Ovary (tissue), 3 donors: ENCODE data around the gene N4BP2L1.

Experiments used
- CTCF ChIP-seq, 3 donors: fragments of 450-650 bp in 2 of 3; fragments of 200-600 bp in 1 of 3; IDR thresholded peaks; one replicate each; pipeline versions ENCODE4 v1.5.1 to v1.8.0; 2016 to 2022; ENCODE audit warnings: antibody characterized with exemption in 3 of 3, mild to moderate bottlenecking in 1 of 3
- EP300 ChIP-seq: sonication (generic); formaldehyde crosslinking; IDR thresholded peaks from one replicate; pipeline ENCODE4 v1.6.1; 2017; ENCODE audit warnings: antibody characterized with exemption
- POLR2A ChIP-seq: fragments of 450-650 bp; IDR thresholded peaks from one replicate; pipeline ENCODE4 v1.6.1; 2017; ENCODE audit warnings: antibody characterized with exemption, mild to moderate bottlenecking, moderate library complexity
- donor health status: DM: no; HTN: no; CAD: no.

- no peak for TF ChIP-seq CTCF (IDR thresholded peaks at IDR 0.05)
- TF ChIP-seq POLR2A, result no peak
- no peak for TF ChIP-seq EP300
These were observed 37.9 kb downstream of the N4BP2L1 start for GRCh38 chr13:32390048-32390447.
